ENCODE results near the gene SLC44A3.
"Not testable (repeated sequence)": the region's sequence is repeated elsewhere in the genome, so short reads cannot be mapped to it uniquely, and the experiment has no call there.

The SLC44A3 gene

DNA sequence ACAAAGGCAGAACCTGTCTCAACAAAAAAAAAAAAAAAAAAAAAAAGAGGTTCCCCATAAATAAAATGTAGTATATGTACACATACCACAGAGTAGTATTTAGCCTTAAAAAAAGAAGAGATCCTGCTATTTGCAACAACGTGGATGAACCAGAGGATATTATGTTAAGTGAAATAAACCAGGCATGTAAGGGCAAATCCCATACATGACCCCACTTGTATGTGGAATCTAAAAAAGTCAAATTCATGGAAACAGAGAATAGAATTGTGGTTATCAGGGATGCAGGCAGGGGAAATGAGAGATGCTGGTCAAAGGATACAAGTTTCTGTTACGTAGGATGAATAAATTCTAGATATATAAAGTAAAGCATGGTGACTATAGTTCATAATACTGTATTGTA, 16.7 kb downstream of the SLC44A3 start:
- DNase-seq (ENCODE audit: low read depth in 2 of 2): no peak

DNA sequence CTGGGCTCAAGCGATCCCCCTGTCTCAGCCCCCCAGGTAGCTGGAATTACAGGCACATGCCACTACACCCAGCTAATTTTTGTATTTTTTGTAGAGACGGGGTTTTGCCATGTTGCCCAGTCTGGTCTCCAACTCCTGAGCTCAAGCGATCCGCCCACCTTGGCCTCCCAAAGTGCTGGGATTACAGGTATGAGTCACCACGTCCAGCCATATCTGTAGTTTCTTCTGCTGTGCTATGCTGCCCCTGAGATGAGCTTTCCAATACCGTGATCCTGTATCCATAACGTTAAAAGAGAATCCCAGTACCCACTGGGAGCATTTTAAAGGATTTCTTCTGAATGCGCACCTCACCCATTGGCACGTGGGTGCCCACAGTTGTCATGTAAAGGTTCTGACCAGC, 20.2 kb downstream of the SLC44A3 start:
- DNase-seq (ENCODE audit: low read depth in 2 of 2): not testable (repeated sequence)

GRCh38 chr1:94840808-94841207, 20.7 kb downstream of the SLC44A3 start:
- no peak for DNase-seq (ENCODE audit: low read depth in 2 of 2)

- no peak for DNase-seq (ENCODE audit: low read depth in 2 of 2)
Measured at GRCh38 chr1:94843430-94843829, 23.3 kb downstream of the SLC44A3 start.

GRCh38 chr1:94843846-94844245, 23.7 kb downstream of the SLC44A3 start:
- no peak for DNase-seq (ENCODE audit: low read depth in 2 of 2)

DNA sequence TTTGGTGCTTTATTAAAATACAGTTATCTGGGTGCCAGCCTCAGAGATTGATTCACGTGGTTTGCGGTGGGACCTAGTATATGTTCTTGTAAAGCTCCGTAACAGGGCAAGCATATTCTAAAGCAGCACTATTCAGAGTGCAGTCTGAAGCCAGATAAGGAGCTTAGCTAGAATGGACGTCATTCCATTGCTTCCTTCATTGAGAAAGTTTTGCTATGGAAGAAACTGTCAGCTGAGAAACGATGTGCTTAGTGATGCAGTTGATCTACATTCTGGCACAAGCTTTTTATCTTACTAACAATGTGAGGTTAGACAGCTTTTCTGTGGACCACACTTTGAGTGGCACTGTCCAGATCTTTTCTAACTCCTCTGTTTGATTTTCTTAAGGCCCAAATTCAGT, 26.2 kb downstream of the SLC44A3 start:
- no peak for DNase-seq (ENCODE audit: low read depth in 2 of 2)

DNA sequence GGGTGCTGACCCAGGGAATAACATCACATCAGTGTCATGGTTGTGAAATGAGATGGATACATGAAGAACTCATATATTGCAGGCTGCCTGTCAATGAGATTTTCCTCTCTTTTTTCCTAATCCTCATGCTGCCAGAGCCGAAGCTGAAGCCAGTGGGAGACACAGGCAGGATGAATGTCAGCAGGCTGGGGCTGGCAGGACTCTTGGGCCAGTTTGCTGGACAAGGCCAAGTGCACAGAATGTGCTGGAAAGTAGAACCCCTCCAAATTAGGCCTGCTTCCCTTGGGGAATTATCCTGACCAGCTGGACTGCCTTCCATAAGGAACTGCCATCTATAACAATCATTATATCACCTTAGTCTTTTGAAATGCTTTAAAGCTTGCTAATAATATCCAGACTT, 31.4 kb downstream of the SLC44A3 start:
- no peak for DNase-seq (ENCODE audit: low read depth in 2 of 2)

- DNase-seq (ENCODE audit: low read depth in 2 of 2): no peak
Measured at GRCh38 chr1:94852788-94853187, 32.6 kb downstream of the SLC44A3 start.

GRCh38 chr1:94854458-94855306, 34.5 kb downstream of the SLC44A3 start:
- peak; percentile 43 to 44 for DNase-seq (ENCODE audit: low read depth in 2 of 2)

DNA sequence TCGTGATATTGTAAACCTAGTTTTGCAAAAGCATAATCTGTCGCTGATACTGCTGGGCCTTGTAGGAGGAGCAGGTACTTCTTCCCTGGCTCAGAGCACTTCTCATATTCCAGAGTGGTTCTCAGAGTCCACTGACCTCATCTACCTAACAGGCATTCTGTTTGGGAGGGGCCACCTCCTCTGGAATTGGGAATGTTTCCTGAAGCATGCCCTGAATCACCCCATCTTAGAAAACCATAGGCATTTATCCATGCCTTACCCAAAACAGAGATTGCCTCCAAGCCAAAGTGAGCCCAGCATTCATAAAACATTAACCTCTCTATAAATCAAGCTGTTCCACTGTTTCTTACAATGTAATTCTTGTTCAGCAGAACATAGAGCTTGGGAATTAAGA, 35.1 kb downstream of the SLC44A3 start:
- no peak for DNase-seq (ENCODE audit: low read depth in 2 of 2)

DNA sequence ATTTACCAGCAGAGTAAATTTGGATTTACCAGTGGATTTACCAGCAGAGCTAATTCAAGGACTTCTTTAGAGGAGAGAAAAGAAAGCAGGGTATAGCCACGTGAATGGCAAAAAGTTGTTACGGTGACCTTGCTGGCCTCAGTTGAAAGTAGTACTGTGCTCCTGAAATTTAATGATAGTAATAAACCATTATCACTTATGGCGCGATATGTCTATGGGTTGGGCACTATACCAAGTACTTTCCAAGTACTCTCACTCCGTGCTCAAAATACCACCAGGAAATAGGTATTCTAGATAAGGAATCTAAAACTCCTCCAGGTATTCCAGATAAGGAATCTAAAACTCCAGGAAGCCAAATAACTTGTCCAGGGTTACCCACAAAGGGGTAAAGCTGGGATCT, 35.8 kb downstream of the SLC44A3 start:
- DNase-seq (ENCODE audit: low read depth in 2 of 2): no peak

DNA sequence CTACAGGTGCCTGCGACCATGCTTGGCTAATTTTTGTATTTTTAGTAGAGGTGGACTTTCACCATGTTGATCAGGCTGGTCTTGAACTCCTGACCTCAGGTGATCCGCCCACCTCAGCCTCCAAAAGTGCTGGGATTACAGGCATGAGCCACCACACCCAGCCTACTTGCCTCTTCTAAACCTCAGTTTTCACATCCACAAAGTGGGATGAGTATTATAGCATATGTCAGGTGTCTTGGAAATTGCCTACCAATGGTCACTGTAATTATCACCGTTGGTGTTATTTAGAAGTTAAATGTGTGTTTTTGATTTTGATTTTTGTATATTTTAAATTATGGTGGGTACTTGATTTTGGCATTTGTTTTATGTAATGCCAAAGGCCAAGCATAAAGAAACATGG, 36.7 kb downstream of the SLC44A3 start:
- no peak for DNase-seq (ENCODE audit: low read depth in 2 of 2)

- no peak for DNase-seq (ENCODE audit: low read depth in 2 of 2)
Measured at GRCh38 chr1:94858276-94858675, 38.1 kb downstream of the SLC44A3 start.

DNA sequence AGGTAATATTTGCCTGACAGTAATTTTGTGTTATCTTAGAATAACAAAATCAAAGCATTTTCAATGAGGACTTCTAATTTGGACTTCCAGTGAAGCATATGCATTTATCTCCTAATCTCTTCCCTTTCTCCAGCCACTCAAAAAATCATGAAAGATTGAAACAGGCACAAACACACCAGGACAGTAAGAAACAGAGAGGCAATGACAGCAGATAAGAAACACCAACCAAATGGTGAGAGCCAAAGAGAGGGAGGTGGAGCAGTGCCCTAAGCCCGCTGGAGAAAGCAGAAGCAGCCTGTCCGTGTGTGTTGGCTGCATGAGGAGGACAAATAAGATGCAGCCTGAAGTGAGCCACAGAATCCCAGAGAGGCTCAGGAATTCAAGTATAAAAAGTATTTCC, 39.0 kb downstream of the SLC44A3 start:
- DNase-seq (ENCODE audit: low read depth in 2 of 2): no peak

DNA sequence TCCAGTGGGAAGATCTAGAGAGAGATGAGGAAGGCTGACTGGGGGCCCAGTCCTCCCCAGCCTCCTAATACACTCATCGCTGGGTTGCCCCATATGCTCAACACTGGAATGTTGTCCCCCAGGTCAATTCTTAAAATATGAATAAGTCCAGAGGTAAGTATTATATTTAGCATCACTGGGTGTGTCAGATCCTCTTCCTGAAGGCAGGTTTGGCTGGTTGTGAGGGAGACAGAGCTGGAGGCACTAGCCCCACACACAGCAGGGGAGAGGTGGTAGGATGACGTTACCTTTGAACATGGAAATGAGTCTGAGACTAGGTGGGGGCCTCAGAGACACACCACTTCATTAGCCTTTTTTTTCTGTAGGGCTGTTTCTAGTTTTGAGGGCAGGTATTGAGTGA, 42.6 kb downstream of the SLC44A3 start:
- DNase-seq (ENCODE audit: low read depth in 2 of 2): no peak

GRCh38 chr1:94863297-94863911, 43.2 kb downstream of the SLC44A3 start:
- DNase-seq (ENCODE audit: low read depth in 2 of 2): no peak

DNA sequence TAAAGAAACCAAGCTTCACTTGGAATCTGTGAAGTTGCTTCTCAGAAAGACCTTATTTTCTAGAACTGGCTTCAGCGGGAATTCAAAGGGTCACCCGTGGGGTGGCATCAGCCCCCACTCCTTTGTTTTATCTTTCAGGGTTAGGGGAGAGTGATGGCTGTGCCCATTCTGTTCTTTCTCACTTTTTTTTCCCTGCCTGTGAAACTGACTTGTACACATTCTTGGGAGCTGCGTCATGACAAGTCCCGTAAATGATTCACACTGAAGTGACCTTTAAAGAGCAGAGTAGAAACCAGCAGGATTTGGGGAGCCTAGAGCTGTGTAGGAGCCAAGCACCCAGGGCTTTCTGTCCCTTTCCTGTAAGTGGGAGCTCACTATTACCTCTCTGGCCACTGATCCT, 43.8 kb downstream of the SLC44A3 start:
- DNase-seq (ENCODE audit: low read depth in 2 of 2): no peak

- no peak for DNase-seq (ENCODE audit: low read depth in 2 of 2)
Measured at GRCh38 chr1:94864821-94865220, 44.7 kb downstream of the SLC44A3 start.

DNA sequence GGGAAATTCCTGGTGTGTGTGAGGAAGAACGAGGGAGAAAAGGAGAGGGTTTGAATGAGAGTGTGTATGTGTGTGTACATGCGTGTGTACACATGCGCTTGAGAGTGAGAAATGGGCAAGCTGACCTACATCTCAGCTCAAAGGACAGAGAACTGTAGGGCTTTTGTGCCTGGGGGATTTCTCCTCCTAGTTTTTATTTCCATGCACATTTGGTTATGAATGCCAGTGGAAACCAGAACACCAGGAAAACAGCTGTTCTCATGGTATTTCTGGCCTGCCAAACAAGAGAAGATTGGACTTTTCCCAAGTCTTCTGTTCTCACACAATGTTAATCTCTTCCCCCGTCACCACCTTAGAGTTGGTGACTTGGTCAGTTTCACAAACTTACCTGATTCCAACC, 45.2 kb downstream of the SLC44A3 start:
- DNase-seq (ENCODE audit: low read depth in 2 of 2): no peak

- DNase-seq (ENCODE audit: low read depth in 2 of 2): no peak
Measured at GRCh38 chr1:94866164-94866807, 46.1 kb downstream of the SLC44A3 start.

GRCh38 chr1:94871031-94871430, 50.9 kb downstream of the SLC44A3 start:
- no peak for DNase-seq (ENCODE audit: low read depth in 2 of 2)

GRCh38 chr1:94872771-94873495, 52.8 kb downstream of the SLC44A3 start:
- DNase-seq (ENCODE audit: low read depth in 2 of 2): no peak
